ENCODE results near the gene CRELD2. TPM values are rescaled to one million over a fixed set of nuclear protein-coding genes. Genes with fewer than 3 reads are reported as not detected.

The CRELD2 gene
- total RNA-seq, 4 donors from 2014 or later, result 8.9 to 15.0 (median 13.0) TPM

DNA sequence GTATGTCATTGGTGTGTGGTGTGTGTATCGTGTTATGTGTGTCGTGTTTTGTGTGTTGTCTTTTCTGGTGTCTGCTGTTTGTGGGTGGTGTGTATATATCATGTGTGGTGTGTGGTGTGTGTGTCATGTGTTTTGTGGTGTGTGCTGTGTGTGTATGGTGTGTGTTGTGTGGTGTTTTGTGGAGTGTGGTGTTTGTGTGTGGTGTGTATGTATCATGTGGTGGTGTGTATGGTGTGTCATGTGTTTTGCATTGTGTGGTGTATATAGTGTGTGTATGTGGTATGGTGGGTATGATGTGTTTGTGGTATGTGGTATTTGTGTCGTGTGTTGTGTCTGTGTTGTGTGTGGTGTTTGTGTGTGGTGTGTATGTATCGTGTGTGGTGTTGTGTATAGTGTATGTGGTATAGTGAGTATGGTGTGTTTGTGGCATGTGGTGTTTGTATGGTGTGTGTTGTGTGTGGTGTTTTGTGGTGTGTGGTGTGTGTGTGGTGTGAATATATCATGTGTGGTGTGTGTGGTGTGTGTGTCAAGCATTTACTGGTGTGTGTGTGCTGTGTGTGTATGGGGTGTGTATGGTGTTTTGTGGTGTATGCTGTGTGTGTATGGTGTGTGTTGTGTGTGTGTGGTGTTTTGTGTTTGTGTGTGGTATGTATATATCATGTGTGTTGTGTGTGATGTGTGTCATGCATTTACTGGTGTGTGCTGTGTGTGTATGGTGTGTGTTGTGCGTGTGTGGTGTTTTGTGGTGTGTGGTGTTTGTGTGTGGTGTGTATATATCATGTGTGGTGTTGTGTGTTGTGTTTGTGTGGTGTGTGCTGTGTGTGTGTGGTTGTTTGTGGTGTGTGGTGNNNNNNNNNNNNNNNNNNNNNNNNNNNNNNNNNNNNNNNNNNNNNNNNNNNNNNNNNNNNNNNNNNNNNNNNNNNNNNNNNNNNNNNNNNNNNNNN lies 54.9 kb downstream of the CRELD2 start:
- peak overlapping the region in 2 of 4 donors; percentile 98 to 99 for H3K27ac ChIP-seq
- in situ Hi-C loops (cut with MboI; ENCODE audit: low sequenced_read_pairs in 4 of 4), result no loop called here
- no peaks in the 10 kb centered on the region for H3K27me3 ChIP-seq
- TF ChIP-seq POLR2A (IDR thresholded peaks at IDR 0.05), result no peak
- TF ChIP-seq, protein P1, sequence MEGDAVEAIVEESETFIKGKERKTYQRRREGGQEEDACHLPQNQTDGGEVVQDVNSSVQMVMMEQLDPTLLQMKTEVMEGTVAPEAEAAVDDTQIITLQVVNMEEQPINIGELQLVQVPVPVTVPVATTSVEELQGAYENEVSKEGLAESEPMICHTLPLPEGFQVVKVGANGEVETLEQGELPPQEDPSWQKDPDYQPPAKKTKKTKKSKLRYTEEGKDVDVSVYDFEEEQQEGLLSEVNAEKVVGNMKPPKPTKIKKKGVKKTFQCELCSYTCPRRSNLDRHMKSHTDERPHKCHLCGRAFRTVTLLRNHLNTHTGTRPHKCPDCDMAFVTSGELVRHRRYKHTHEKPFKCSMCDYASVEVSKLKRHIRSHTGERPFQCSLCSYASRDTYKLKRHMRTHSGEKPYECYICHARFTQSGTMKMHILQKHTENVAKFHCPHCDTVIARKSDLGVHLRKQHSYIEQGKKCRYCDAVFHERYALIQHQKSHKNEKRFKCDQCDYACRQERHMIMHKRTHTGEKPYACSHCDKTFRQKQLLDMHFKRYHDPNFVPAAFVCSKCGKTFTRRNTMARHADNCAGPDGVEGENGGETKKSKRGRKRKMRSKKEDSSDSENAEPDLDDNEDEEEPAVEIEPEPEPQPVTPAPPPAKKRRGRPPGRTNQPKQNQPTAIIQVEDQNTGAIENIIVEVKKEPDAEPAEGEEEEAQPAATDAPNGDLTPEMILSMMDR (IDR thresholded peaks at IDR 0.05 in 4 of 5, conservative IDR thresholded peaks at IDR 0.05 in 1 of 5), result no peak
- no peak for ATAC-seq
- intact Hi-C loops (cut with DNase I; ENCODE audit: low total_unique reads), result no loop called here
- H3K36me3 ChIP-seq, result no peaks in the 10 kb centered on the region
- peaks cover 17 to 18% of the 10 kb centered on the region in 2 donors for H3K4me1 ChIP-seq
- no peak for DNase-seq
- no peak overlapping the region for H3K4me3 ChIP-seq
- no peaks in the 10 kb centered on the region for H3K9me3 ChIP-seq

DNA sequence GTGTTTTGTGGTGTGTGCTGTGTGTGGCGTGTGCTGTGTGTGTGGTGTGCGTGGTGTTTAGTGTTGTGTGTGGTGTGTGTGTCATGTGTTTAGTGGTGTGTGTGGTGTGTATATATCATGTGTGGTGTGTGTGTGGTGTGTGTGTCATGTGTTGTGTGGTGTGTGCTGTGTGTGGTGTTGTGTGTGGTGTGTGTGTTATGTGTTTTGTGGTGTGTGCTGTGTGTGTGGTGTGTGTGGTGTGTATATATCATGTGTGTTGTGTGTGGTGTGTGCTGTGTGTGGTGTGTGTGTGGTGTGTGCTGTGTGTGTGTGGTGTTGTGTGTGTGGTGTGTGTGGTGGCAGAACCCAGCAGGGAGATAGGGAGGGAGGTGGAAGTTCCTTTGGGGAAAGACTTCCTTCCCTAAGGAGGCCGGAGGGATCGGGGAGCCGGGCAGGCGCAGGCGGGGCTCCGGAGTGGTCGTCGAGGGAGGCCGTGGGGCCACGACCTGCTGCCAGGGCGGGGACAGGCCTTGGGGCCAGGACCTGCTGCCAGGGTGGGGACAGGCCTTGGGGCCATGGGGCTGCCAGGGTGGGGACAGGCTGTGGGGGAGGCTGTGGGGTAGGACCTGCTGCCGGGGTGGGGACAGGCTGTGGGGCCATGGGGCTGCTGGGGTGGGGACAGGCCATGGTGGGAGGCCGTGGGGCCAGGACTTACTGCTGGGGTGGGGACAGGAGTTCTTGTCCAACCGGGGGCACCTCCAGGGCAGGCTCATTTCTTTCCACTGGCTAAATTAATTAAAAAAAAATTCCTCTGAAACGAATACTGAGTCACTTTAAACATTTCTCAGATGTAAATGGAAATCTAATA lies 57.3 kb downstream of the CRELD2 start:
- Histone ChIP-seq H3K36me3 (no peaks in the 10 kb centered on the region), H3K4me1 (peaks cover 6 to 11% of the 10 kb centered on the region in 2 donors), H3K4me3 (no peak overlapping the region), H3K27me3 (no peaks in the 10 kb centered on the region), H3K27ac (peak overlapping the region; percentile 60 to 74 (median 72)), H3K9me3 (no peaks in the 10 kb centered on the region)
- intact Hi-C loops (cut with DNase I; ENCODE audit: low total_unique reads), result loop anchor here (5.0 kb wide), 1 partner anchor 208 kb away; no protein-coding TSS in a partner anchor
- TF ChIP-seq, protein P1 (IDR thresholded peaks at IDR 0.05 in 4 of 5, conservative IDR thresholded peaks at IDR 0.05 in 1 of 5), result no peak
- TF ChIP-seq POLR2A (IDR thresholded peaks at IDR 0.05), result no peak
- no peak for ATAC-seq
- in situ Hi-C loops (cut with MboI; ENCODE audit: low sequenced_read_pairs in 4 of 4), result no loop called here
- peak in 1 of 2 donors; percentile 26 for DNase-seq

DNA sequence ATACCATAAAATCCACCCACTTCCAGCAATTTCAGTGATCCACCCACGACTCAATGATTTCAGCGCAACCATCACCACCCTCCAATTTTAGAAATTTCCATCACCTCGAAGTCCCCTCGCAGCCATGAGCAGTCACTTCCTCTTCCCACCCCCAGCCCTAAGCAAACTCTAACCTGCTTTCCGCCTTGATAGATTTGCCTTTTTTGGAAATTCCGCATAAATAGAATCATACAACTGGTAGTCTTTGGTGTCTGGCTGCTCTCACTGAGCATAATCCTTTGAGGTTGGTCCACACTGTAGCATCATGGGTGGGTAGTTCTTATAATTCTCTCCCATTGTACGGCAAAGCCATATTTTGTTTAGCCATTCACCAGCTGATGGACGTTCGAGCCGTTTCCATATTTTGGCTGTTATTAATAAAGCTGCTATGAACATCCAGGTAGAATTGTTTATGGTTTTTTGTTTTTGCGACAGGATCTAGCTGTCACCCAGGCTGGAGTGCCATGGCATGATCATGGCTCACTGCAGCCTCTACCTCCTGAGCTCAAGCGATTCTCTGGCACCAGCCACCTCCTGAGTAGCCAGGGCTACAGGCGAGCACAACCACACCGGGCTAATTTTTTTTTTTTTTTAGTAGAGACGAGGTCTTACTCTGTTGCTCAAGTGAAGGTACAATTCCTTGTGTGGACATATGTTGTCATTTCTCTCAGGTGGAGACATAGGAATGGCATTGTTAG lies 58.2 kb downstream of the CRELD2 start:
- Histone ChIP-seq H3K4me1 (peaks cover 6 to 11% of the 10 kb centered on the region in 2 donors), H3K9me3 (no peaks in the 10 kb centered on the region), H3K36me3 (no peaks in the 10 kb centered on the region), H3K27ac (peak overlapping the region; percentile 60 to 74 (median 72)), H3K4me3 (no peak overlapping the region), H3K27me3 (no peaks in the 10 kb centered on the region)
- TF ChIP-seq, protein P1 (IDR thresholded peaks at IDR 0.05 in 4 of 5, conservative IDR thresholded peaks at IDR 0.05 in 1 of 5), result no peak
- no peak for TF ChIP-seq POLR2A (IDR thresholded peaks at IDR 0.05)
- in situ Hi-C loops (cut with MboI; ENCODE audit: low sequenced_read_pairs in 4 of 4), result no loop called here
- ATAC-seq, result peak in 1 of 2 donors; percentile 29
- intact Hi-C loops (cut with DNase I; ENCODE audit: low total_unique reads), result loop anchor here (5.0 kb wide), 1 partner anchor 209 kb away; no protein-coding TSS in a partner anchor
- DNase-seq, result peak in 1 of 2 donors; percentile 40

Small RNA genes within 50 kb of the gene (microRNA-seq; reads per million reads assigned to microRNA genes)
- gene MIR6821 (ENCODE audit: borderline replicate concordance in 2 of 2), result 0 to 0.85 reads per million in 2 donors

Other genes with a start within 250 kb of the CRELD2 start
- gene BRD1, start 90.8 kb upstream of the CRELD2 start, total RNA-seq, result 10 to 100 TPM; 15.6 to 25.2 (median 18.1) TPM
- gene ZBED4, start 64.8 kb upstream of the CRELD2 start, total RNA-seq, result 1 to 10 TPM; 6.7 to 8.4 (median 7.5) TPM
- gene ALG12, start 196 bp upstream of the CRELD2 start, total RNA-seq, result 1 to 10 TPM; 6.4 to 9.6 (median 8.2) TPM
- 100 to 1,000 TPM; 165 to 327 (median 188) TPM for gene PIM3, start 42.1 kb downstream of the CRELD2 start, total RNA-seq
- not detected for gene IL17REL, start 94.1 kb downstream of the CRELD2 start, total RNA-seq
- gene TTLL8, start 139.7 kb downstream of the CRELD2 start, total RNA-seq, result not detected
- gene MLC1, start 166.8 kb downstream of the CRELD2 start, total RNA-seq, result under 1 TPM in 1 of 4 donors, not detected in 3; 0.42 TPM
- under 1 TPM in 1 of 4 donors, not detected in 3; 0.25 TPM for gene MOV10L1, start 171.4 kb downstream of the CRELD2 start, total RNA-seq

Data from gastrocnemius medialis (tissue), 4 donors.